SK-N-SH (cell line): ENCODE results near the gene GRM7. TPM values are rescaled to one million over a fixed set of nuclear protein-coding genes. Genes with fewer than 3 reads are reported as not detected.

Source experiments
- CTCF ChIA-PET: fragments of 300-600, 350-600 bp; formaldehyde crosslinking; extraction: SDS; loops from one replicate; lab custom pipeline; 2021; lab: Yijun Ruan, JAX
- POLR2A ChIA-PET: fragments of 350-600 bp; sonication (Branson Sonifier 250); formaldehyde crosslinking; extraction: SDS; loops from one replicate; lab custom pipeline; 2020; ENCODE audit warnings: antibody characterized with exemption, inconsistent platforms; lab: Yijun Ruan, JAX
- DNase-seq: peaks from one replicate; pipeline ENCODE4 v3.0.0; 2012
- H2AFZ ChIP-seq: fragments of 200-600 bp; sonication (generic); 2 replicates; pipeline ENCODE4 v1.8.1; 2016; ENCODE audit warnings: antibody characterized with exemption, mild to moderate bottlenecking, low read depth
- H3F3A ChIP-seq: fragments of 200-600 bp; sonication (generic); replicated peaks from 2 replicates; pipeline ENCODE3; 2016; ENCODE audit warnings: antibody characterized with exemption, mild to moderate bottlenecking; ENCODE audit not compliant: insufficient read depth
- H3K27ac ChIP-seq, 2 experiments: fragments of 200-500 bp in 1 of 2; fragments of 200-600 bp in 1 of 2; sonication (Bioruptor generic) in 1 of 2; sonication (generic), shearing (Covaris generic) in 1 of 2; 2 replicates each; pipeline versions ENCODE4 v1.5.1 to v1.6.1; 2014 to 2016; ENCODE audit warnings: low read depth in 2 of 2, inconsistent platforms in 1 of 2, low read length in 1 of 2, mild to moderate bottlenecking in 1 of 2, mixed read lengths in 1 of 2
- H3K27me3 ChIP-seq: fragments of 200-600 bp; sonication (generic), shearing (Covaris generic); 2 replicates; pipeline ENCODE4 v1.6.1; 2016; ENCODE audit warnings: mixed run types; ENCODE audit not compliant: insufficient read depth
- H3K36me3 ChIP-seq, 2 experiments: fragments of 200-500 bp in 1 of 2; fragments of 200-600 bp in 1 of 2; sonication (Bioruptor generic) in 1 of 2; sonication (generic) in 1 of 2; replicated peaks in 1 of 2; 2 replicates each; pipeline versions ENCODE3 to v1.5.1; 2014 to 2016; ENCODE audit warnings: low read length in 1 of 2, mild to moderate bottlenecking in 1 of 2; ENCODE audit not compliant: insufficient read depth in 2 of 2, control insufficient read depth in 1 of 2
- H3K4me1 ChIP-seq, 2 experiments: fragments of 200-500 bp in 1 of 2; fragments of 200-600 bp in 1 of 2; sonication (Bioruptor generic) in 1 of 2; sonication (generic), shearing (Covaris generic) in 1 of 2; 2 replicates each; pipeline versions ENCODE4 v1.5.1 to v1.6.1; 2014 to 2016; ENCODE audit warnings: low read depth in 1 of 2, low read length in 1 of 2, mixed run types in 1 of 2; ENCODE audit not compliant: insufficient read depth in 2 of 2, control insufficient read depth in 1 of 2
- H3K4me2 ChIP-seq: fragments of 200-600 bp; sonication (generic), shearing (Covaris generic); 2 replicates; pipeline ENCODE4 v1.6.1; 2017; ENCODE audit warnings: mixed run types
- H3K4me3 ChIP-seq, 2 experiments: fragments of 200-500 bp in 1 of 2; fragments of 200-600 bp in 1 of 2; sonication (Bioruptor generic) in 1 of 2; sonication (generic), shearing (Covaris generic) in 1 of 2; 2 replicates each; pipeline versions ENCODE4 v1.5.1 to v1.8.1; 2014 to 2016; ENCODE audit warnings: low read depth in 2 of 2, inconsistent platforms in 1 of 2, low read length in 1 of 2, mild to moderate bottlenecking in 1 of 2, mixed read lengths in 1 of 2, moderate library complexity in 1 of 2
- H3K79me2 ChIP-seq: fragments of 200-600 bp; sonication (generic); 2 replicates; pipeline ENCODE4 v1.8.1; 2017; ENCODE audit warnings: mild to moderate bottlenecking; ENCODE audit not compliant: insufficient read depth
- H3K9ac ChIP-seq: fragments of 200-600 bp; sonication (generic); 2 replicates; pipeline ENCODE4 v1.6.1; 2017; ENCODE audit warnings: mixed run types
- H3K9me2 ChIP-seq: fragments of 200-600 bp; sonication (generic); 2 replicates; pipeline ENCODE4 v1.6.1; 2017; ENCODE audit warnings: mixed run types
- H3K9me3 ChIP-seq: fragments of 200-600 bp; sonication (generic); 2 replicates; pipeline ENCODE4 v1.6.1; 2017; ENCODE audit warnings: mixed run types, mild to moderate bottlenecking, moderate library complexity
- H4K20me1 ChIP-seq: fragments of 200-600 bp; sonication (generic); 2 replicates; pipeline ENCODE4 v1.6.1; 2017; ENCODE audit warnings: mild to moderate bottlenecking, mixed run types; ENCODE audit not compliant: insufficient read depth
- CHD2 ChIP-seq: fragments of 150-350 bp; IDR thresholded peaks from 2 replicates; pipeline ENCODE4 v1.6.1; 2018; ENCODE audit warnings: low read length; ENCODE audit not compliant: partially characterized antibody
- ELF1 ChIP-seq: IDR thresholded peaks from 2 replicates; pipeline ENCODE4 v1.4.0; 2012
- EP300 ChIP-seq, 2 experiments: IDR thresholded peaks; 2 replicates each; pipeline versions ENCODE4 v1.4.0 to v1.6.1; 2012; ENCODE audit warnings: borderline replicate concordance in 1 of 2, low read depth in 1 of 2, low read length in 1 of 2
- EZH2phosphoT487 ChIP-seq: fragments of 200-600 bp; sonication (generic); IDR thresholded peaks from 2 replicates; pipeline ENCODE4 v1.6.1; 2017; ENCODE audit warnings: low read depth, mixed run types, mild to moderate bottlenecking, antibody characterized with exemption, moderate library complexity, borderline replicate concordance
- GABPA ChIP-seq: IDR thresholded peaks from 2 replicates; pipeline ENCODE4 v1.4.0; 2012; ENCODE audit warnings: low read depth, mild to moderate bottlenecking
- GATA2 ChIP-seq: sonication (generic); formaldehyde crosslinking; IDR thresholded peaks from 2 replicates; pipeline ENCODE4 v1.5.0; 2020; ENCODE audit warnings: mild to moderate bottlenecking, missing genetic modification reagents
- JUND ChIP-seq: IDR thresholded peaks from 2 replicates; pipeline ENCODE4 v1.4.0; 2012
- MXI1 ChIP-seq: IDR thresholded peaks from 2 replicates; pipeline ENCODE4 v1.6.1; 2012; ENCODE audit warnings: mild to moderate bottlenecking, low read depth, low read length, improper control_type of control experiment
- POLR2AphosphoS5 ChIP-seq: IDR thresholded peaks from 2 replicates; pipeline ENCODE4 v1.6.1; 2012; ENCODE audit warnings: low read depth, low read length
- RCOR1 ChIP-seq: fragments of 150-350 bp; IDR thresholded peaks from 2 replicates; pipeline ENCODE4 v1.6.1; 2017; ENCODE audit warnings: antibody characterized with exemption, low read length
- RFX5 ChIP-seq: IDR thresholded peaks from 2 replicates; pipeline ENCODE4 v1.6.1; 2012; ENCODE audit warnings: mild to moderate bottlenecking, improper control_type of control experiment, low read length
- TAF1 ChIP-seq: IDR thresholded peaks from 2 replicates; pipeline ENCODE4 v1.6.1; 2012; ENCODE audit warnings: low read depth, mild to moderate bottlenecking, low read length, moderate library complexity, borderline replicate concordance
- TEAD4 ChIP-seq: IDR thresholded peaks from 2 replicates; pipeline ENCODE4 v1.4.0; 2012; ENCODE audit warnings: mild to moderate bottlenecking, borderline replicate concordance; ENCODE audit not compliant: insufficient read depth
- YY1 ChIP-seq: IDR thresholded peaks from 2 replicates; pipeline ENCODE4 v1.4.0; 2012; ENCODE audit warnings: low read depth, mild to moderate bottlenecking
- WGBS: methylation state at CpG from one replicate; pipeline ENCODE4 v1.1.6; 2017; ENCODE audit warnings: low lambda C conversion rate; 5-methylcytosine and 5-hydroxymethylcytosine counted together
- polyA plus RNA-seq, 3 experiments: library from polyadenylated mRNA; depleted of rRNA; stranded (reverse); fragments of >200 nt; gene quantifications; 2 replicates each; pipeline ENCODE4 v1.2.3, GENCODE V29; 2012
- TF ChIP-seq, protein P1 (sequence below): fragments of 200-600 bp; sonication (generic); IDR thresholded peaks from 2 replicates; pipeline ENCODE4 v1.6.1; 2017; ENCODE audit warnings: antibody characterized with exemption, mild to moderate bottlenecking, moderate library complexity
- TF ChIP-seq, protein P2 (sequence below): fragments of 150-350 bp; IDR thresholded peaks from 2 replicates; pipeline ENCODE4 v1.6.1; 2017; ENCODE audit warnings: antibody characterized with exemption, low read length, low read depth, borderline replicate concordance
- TF ChIP-seq, protein P3 (sequence below): IDR thresholded peaks from 2 replicates; pipeline ENCODE4 v1.4.0; 2012; ENCODE audit warnings: low read depth

The GRM7 gene
- polyA plus RNA-seq, 1 of the 3 experiments (the other 2 are of a cell fraction): 0.03 TPM

DNA sequence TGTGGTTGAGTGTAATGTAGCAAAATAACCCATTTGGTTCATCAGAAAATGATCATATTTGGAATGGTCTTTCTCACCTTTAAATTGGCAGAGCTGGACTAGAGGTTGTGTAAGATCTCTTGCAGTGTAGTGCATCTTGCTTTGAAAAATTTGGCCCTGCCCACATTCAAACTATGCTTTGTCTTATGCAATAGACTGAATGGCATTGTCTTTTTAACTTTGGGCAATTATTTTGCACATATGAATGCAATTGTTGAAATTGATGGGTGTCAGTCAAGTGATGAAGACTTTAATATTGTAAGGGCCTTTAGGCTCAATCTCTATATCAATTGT, 381.4 kb downstream of the GRM7 start:
- POLR2A ChIA-PET: no interaction called here

DNA sequence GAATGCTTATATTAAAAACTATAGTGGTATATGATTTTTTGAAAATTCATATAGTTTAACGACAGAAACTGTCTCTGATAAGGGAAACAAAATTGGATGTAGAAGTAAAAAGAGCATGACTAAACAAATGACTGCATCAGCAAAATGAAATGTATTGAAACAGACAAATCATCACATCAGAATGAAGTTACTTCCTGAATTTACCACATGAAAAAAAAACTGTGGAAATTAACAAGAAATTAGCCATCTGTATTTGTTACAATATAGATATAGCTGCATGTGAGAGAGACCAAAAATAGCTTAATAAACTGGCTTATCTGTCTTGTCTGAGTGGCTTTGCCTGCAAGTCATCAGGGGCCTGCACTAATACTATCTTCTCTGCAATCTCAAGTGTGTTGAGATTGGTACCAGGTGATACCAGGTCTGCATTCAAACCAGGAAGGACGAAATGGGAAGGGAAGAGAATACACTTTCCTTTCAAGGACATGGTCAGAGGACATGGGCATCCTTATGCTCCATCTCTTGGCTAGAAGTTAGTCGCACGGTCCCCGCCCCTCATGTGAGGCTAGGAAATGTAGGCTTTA, 388.7 kb downstream of the GRM7 start:
- Histone ChIP-seq H3K4me3 (no peak overlapping the region), H4K20me1 (no peaks in the 10 kb centered on the region), H3F3A (no peaks in the 10 kb centered on the region), H3K4me1 (peaks cover 0 to 5% of the 10 kb centered on the region in 2 experiments; a peak in 2 of 4 replicates), H3K9me3 (peaks cover under 1% of the 10 kb centered on the region; the same call in 1 of the 2 replicates), H3K27ac (no peak overlapping the region), H3K79me2 (no peaks in the 10 kb centered on the region), H3K9me2 (no peaks in the 10 kb centered on the region), H3K36me3 (no peaks in the 10 kb centered on the region), H3K9ac (no peak overlapping the region), H3K27me3 (no peaks in the 10 kb centered on the region), H2AFZ (no peak overlapping the region), H3K4me2 (no peak overlapping the region)
- peak; percentile 22 for DNase-seq
- ChIA-PET POLR2A (no interaction called here), CTCF (interaction anchor here (1.0 kb wide), 1 partner anchor 97 kb away, joined by 3 read pairs; no protein-coding TSS in a partner anchor)
- WGBS: 56% methylated on average over 5 of the region's 5 CpGs
- TF ChIP-seq EP300 (IDR thresholded peaks at IDR 0.05; ENCODE audit: borderline replicate concordance in 1 of 2, low read depth in 1 of 2, low read length in 1 of 2): peak in 1 of 2 experiments; percentile 82; a peak in 2 of 4 replicates
- TF ChIP-seq, protein P1, sequence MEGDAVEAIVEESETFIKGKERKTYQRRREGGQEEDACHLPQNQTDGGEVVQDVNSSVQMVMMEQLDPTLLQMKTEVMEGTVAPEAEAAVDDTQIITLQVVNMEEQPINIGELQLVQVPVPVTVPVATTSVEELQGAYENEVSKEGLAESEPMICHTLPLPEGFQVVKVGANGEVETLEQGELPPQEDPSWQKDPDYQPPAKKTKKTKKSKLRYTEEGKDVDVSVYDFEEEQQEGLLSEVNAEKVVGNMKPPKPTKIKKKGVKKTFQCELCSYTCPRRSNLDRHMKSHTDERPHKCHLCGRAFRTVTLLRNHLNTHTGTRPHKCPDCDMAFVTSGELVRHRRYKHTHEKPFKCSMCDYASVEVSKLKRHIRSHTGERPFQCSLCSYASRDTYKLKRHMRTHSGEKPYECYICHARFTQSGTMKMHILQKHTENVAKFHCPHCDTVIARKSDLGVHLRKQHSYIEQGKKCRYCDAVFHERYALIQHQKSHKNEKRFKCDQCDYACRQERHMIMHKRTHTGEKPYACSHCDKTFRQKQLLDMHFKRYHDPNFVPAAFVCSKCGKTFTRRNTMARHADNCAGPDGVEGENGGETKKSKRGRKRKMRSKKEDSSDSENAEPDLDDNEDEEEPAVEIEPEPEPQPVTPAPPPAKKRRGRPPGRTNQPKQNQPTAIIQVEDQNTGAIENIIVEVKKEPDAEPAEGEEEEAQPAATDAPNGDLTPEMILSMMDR: no peak
- TF ChIP-seq JUND: no peak
- TF ChIP-seq GATA2: peak; percentile 95
- peak; percentile 71; the same call in 1 of the 2 replicates for TF ChIP-seq RCOR1
- TF ChIP-seq YY1: no peak
- no peak for TF ChIP-seq EZH2phosphoT487

More for the DNA sequence above, 381.4 kb downstream of the GRM7 start:
- Histone ChIP-seq H3K9me3 (peaks cover 4% of the 10 kb centered on the region; the same call in 1 of the 2 replicates), H3K27me3 (no peaks in the 10 kb centered on the region), H3K36me3 (no peaks in the 10 kb centered on the region), H3K4me1 (no peaks in the 10 kb centered on the region; a peak in 1 of 4 replicates), H3K27ac (no peak overlapping the region), H3K9me2 (no peaks in the 10 kb centered on the region), H3K4me2 (no peak overlapping the region), H3K79me2 (no peaks in the 10 kb centered on the region), H3K9ac (no peak overlapping the region), H3K4me3 (no peak overlapping the region), H4K20me1 (no peaks in the 10 kb centered on the region), H2AFZ (no peak overlapping the region), H3F3A (no peaks in the 10 kb centered on the region)
- DNase-seq: no peak
- CTCF ChIA-PET: no interaction called here
- TF ChIP-seq TAF1: no peak
- TF ChIP-seq, protein P2, sequence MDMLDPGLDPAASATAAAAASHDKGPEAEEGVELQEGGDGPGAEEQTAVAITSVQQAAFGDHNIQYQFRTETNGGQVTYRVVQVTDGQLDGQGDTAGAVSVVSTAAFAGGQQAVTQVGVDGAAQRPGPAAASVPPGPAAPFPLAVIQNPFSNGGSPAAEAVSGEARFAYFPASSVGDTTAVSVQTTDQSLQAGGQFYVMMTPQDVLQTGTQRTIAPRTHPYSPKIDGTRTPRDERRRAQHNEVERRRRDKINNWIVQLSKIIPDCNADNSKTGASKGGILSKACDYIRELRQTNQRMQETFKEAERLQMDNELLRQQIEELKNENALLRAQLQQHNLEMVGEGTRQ: no peak
- no peak for TF ChIP-seq MXI1
- no peak for TF ChIP-seq RFX5
- TF ChIP-seq CHD2: no peak
- no peak for TF ChIP-seq TEAD4
- no peak for TF ChIP-seq POLR2AphosphoS5
- no peak for TF ChIP-seq JUND
- TF ChIP-seq ELF1: no peak
- TF ChIP-seq RCOR1: no peak
- TF ChIP-seq, protein P3, sequence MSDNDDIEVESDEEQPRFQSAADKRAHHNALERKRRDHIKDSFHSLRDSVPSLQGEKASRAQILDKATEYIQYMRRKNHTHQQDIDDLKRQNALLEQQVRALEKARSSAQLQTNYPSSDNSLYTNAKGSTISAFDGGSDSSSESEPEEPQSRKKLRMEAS: no peak
- no peak for TF ChIP-seq GABPA
